HepG2 (cell line): ENCODE measurements around the gene FAM184B. TPM values are rescaled to one million over a fixed set of nuclear protein-coding genes. Genes with fewer than 3 reads are reported as not detected.

Experiments used
- DR1 ChIP-seq: sonication (generic); formaldehyde crosslinking; IDR thresholded peaks from 2 replicates; pipeline ENCODE4 v1.8.0; 2021; ENCODE audit warnings: mild to moderate bottlenecking, missing genetic modification reagents, inconsistent platforms
- GABPA ChIP-seq, 2 experiments: IDR thresholded peaks; 2 replicates each; pipeline ENCODE4 v1.6.1; 2011 to 2016; ENCODE audit warnings: low read depth in 2 of 2, low read length in 1 of 2, missing biosample characterization in 1 of 2, missing genetic modification characterization in 1 of 2
- GTF2F1 ChIP-seq: fragments of 150-350 bp; IDR thresholded peaks from 2 replicates; pipeline ENCODE4 v1.6.1; 2014; ENCODE audit warnings: low read length
- HDAC2 ChIP-seq: sonication (generic); formaldehyde crosslinking; IDR thresholded peaks from 2 replicates; pipeline ENCODE4 v1.4.0; 2020; ENCODE audit warnings: missing genetic modification reagents
- HOXA3 ChIP-seq: sonication (generic); formaldehyde crosslinking; IDR thresholded peaks from 2 replicates; pipeline ENCODE4 v1.5.0; 2020; ENCODE audit warnings: missing genetic modification reagents
- IKZF1 ChIP-seq: fragments of 450-650 bp; IDR thresholded peaks from 2 replicates; pipeline ENCODE4 v1.7.1; 2016
- MZF1 ChIP-seq: sonication (generic); formaldehyde crosslinking; IDR thresholded peaks from 2 replicates; pipeline ENCODE4 v1.8.1; 2023; ENCODE audit warnings: mild to moderate bottlenecking, missing genetic modification reagents, borderline replicate concordance
- ZNF264 ChIP-seq: sonication (generic); formaldehyde crosslinking; IDR thresholded peaks from 2 replicates; pipeline ENCODE4 v1.4.0; 2020; ENCODE audit warnings: missing genetic modification reagents
- ZNF607 ChIP-seq: sonication (generic); formaldehyde crosslinking; IDR thresholded peaks from 2 replicates; pipeline ENCODE4 v1.5.1; 2020; ENCODE audit warnings: missing genetic modification reagents, mild to moderate bottlenecking, borderline replicate concordance
- ZNF781 ChIP-seq: sonication (generic); formaldehyde crosslinking; IDR thresholded peaks from 2 replicates; pipeline ENCODE4 v1.5.1; 2020; ENCODE audit warnings: borderline replicate concordance, mild to moderate bottlenecking, missing genetic modification reagents; ENCODE audit errors: not compliant biosample characterization
- ZNF792 ChIP-seq: IDR thresholded peaks from 2 replicates; pipeline ENCODE4 v1.6.1; 2016
- ZNF816 ChIP-seq: sonication (generic); formaldehyde crosslinking; IDR thresholded peaks from 2 replicates; pipeline ENCODE4 v1.8.0; 2022; ENCODE audit warnings: missing genetic modification reagents, mild to moderate bottlenecking, borderline replicate concordance
- ZNF891 ChIP-seq: sonication (generic); formaldehyde crosslinking; IDR thresholded peaks from 2 replicates; pipeline ENCODE4 v1.5.0; 2020; ENCODE audit warnings: mild to moderate bottlenecking, missing genetic modification reagents
- polyA plus RNA-seq, 8 experiments: library from polyadenylated mRNA; depleted of rRNA in 3 of 8; stranded (reverse) in 7 of 8; unstranded in 1 of 8; fragments of >200 nt; fragmentation: Illumina TruSeq in 4 of 8; extraction: Trizol in 4 of 8; gene quantifications; 2 replicates each; pipeline versions ENCODE4 v1.2.1 to v1.2.3, GENCODE V29; 2011 to 2016; ENCODE audit warnings: low read depth in 4 of 8, missing spikeins in 1 of 8, mixed read lengths in 1 of 8; ENCODE audit not compliant: insufficient read depth in 1 of 8
- total RNA-seq, 5 experiments: library from RNA; depleted of rRNA; stranded (reverse); fragments of >200 nt; fragmentation: Illumina TruSeq; extraction: Trizol; gene quantifications; 2 replicates each; pipeline ENCODE4 v1.2.3, GENCODE V29; 2016; ENCODE audit warnings: low read depth in 1 of 5
- TF ChIP-seq, protein P1 (sequence below): sonication (generic); formaldehyde crosslinking; IDR thresholded peaks from 2 replicates; pipeline ENCODE4 v1.4.0; 2020; ENCODE audit warnings: missing genetic modification reagents
- TF ChIP-seq, protein P2 (sequence below): IDR thresholded peaks from 2 replicates; pipeline ENCODE4 v1.6.1; 2012; ENCODE audit warnings: inconsistent platforms
- TF ChIP-seq, protein P3 (sequence below): fragments of 450-650 bp; IDR thresholded peaks from 2 replicates; pipeline ENCODE4 v1.6.1; 2016
- TF ChIP-seq, protein P4 (sequence below): sonication (generic); formaldehyde crosslinking; IDR thresholded peaks from 2 replicates; pipeline ENCODE4 v1.5.0; 2020; ENCODE audit warnings: mild to moderate bottlenecking, missing genetic modification reagents, moderate library complexity
- TF ChIP-seq, protein P5 (sequence below): sonication (generic); formaldehyde crosslinking; IDR thresholded peaks from 2 replicates; pipeline ENCODE4 v1.4.0; 2020; ENCODE audit warnings: missing genetic modification reagents
- TF ChIP-seq, protein P6 (sequence below): sonication (generic); formaldehyde crosslinking; conservative IDR thresholded peaks from 2 replicates; pipeline ENCODE4 v1.4.0; 2020; ENCODE audit warnings: missing genetic modification reagents

FAM184B gene
- total and polyA plus RNA-seq, 2 of the 13 experiments (the other 11 are each of a cell fraction or from before 2014, with no cell fraction given), result not detected

DNA sequence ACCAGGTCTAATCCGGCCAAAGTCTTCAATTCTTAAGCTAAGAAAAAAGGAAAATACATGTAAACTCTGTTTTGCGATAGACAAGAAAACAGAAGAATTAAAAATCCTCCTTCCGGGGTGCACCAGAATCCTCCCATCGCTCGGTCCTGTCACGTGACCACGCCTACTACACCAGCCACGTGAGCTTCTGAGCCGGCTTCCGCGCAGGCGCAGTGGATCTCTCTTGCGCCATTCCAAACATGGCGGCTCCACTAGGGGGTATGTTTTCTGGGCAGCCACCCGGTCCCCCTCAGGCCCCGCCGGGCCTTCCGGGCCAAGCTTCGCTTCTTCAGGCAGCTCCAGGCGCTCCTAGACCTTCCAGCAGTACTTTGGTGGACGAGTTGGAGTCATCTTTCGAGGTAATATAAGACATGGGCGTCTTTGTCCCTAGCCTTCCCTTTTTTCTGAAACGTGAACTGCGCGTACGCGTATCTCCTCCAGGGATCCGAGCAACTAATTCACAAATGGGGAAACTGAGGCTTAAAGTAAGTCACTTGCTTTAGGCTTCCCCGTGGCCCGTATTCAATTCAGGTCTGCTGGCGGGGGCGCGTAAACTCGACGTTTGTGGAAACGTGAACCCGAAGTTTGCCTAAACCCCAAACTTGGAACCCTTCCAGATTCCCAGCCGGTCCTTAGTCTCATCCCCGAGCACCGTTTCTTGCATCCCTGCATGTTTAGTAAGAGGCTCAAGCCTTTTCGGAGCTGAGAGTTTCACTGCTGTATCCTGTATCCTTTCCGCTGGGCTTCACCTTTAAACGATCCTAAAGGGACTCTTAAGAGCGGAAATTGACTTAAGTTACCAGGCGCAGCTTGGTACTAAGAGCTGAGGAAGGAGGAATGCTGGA, 166.8 kb downstream of the FAM184B start, which contains the start of gene MED28 (continued):
- TF ChIP-seq, protein P1, sequence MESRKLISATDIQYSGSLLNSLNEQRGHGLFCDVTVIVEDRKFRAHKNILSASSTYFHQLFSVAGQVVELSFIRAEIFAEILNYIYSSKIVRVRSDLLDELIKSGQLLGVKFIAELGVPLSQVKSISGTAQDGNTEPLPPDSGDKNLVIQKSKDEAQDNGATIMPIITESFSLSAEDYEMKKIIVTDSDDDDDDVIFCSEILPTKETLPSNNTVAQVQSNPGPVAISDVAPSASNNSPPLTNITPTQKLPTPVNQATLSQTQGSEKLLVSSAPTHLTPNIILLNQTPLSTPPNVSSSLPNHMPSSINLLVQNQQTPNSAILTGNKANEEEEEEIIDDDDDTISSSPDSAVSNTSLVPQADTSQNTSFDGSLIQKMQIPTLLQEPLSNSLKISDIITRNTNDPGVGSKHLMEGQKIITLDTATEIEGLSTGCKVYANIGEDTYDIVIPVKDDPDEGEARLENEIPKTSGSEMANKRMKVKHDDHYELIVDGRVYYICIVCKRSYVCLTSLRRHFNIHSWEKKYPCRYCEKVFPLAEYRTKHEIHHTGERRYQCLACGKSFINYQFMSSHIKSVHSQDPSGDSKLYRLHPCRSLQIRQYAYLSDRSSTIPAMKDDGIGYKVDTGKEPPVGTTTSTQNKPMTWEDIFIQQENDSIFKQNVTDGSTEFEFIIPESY (CRISPR knock-in tag), result no peak
- no peak for TF ChIP-seq ZNF264 (CRISPR knock-in tag)
- TF ChIP-seq MZF1 (CRISPR knock-in tag), result 0 out of 2 replicates have a peak, but pooled peaks have one; percentile 51
- TF ChIP-seq, protein P2, sequence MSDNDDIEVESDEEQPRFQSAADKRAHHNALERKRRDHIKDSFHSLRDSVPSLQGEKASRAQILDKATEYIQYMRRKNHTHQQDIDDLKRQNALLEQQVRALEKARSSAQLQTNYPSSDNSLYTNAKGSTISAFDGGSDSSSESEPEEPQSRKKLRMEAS, result peak; percentile 57; the same call in 1 of the 2 replicates
- peak; percentile 23; the same call in 1 of the 2 replicates for TF ChIP-seq ZNF607 (CRISPR knock-in tag)
- TF ChIP-seq, protein P3, sequence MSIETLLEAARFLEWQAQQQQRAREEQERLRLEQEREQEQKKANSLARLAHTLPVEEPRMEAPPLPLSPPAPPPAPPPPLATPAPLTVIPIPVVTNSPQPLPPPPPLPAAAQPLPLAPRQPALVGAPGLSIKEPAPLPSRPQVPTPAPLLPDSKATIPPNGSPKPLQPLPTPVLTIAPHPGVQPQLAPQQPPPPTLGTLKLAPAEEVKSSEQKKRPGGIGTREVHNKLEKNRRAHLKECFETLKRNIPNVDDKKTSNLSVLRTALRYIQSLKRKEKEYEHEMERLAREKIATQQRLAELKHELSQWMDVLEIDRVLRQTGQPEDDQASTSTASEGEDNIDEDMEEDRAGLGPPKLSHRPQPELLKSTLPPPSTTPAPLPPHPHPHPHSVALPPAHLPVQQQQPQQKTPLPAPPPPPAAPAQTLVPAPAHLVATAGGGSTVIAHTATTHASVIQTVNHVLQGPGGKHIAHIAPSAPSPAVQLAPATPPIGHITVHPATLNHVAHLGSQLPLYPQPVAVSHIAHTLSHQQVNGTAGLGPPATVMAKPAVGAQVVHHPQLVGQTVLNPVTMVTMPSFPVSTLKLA, result peak; percentile 72
- 0 out of 2 replicates have a peak, but pooled peaks have one; percentile 14 for TF ChIP-seq DR1 (CRISPR knock-in tag)
- no peak for TF ChIP-seq IKZF1
- TF ChIP-seq, protein P4, sequence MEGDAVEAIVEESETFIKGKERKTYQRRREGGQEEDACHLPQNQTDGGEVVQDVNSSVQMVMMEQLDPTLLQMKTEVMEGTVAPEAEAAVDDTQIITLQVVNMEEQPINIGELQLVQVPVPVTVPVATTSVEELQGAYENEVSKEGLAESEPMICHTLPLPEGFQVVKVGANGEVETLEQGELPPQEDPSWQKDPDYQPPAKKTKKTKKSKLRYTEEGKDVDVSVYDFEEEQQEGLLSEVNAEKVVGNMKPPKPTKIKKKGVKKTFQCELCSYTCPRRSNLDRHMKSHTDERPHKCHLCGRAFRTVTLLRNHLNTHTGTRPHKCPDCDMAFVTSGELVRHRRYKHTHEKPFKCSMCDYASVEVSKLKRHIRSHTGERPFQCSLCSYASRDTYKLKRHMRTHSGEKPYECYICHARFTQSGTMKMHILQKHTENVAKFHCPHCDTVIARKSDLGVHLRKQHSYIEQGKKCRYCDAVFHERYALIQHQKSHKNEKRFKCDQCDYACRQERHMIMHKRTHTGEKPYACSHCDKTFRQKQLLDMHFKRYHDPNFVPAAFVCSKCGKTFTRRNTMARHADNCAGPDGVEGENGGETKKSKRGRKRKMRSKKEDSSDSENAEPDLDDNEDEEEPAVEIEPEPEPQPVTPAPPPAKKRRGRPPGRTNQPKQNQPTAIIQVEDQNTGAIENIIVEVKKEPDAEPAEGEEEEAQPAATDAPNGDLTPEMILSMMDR (CRISPR knock-in tag), result peak; percentile 25
- TF ChIP-seq GTF2F1, result peak; percentile 93; the same call in 1 of the 2 replicates
- TF ChIP-seq, protein P5, sequence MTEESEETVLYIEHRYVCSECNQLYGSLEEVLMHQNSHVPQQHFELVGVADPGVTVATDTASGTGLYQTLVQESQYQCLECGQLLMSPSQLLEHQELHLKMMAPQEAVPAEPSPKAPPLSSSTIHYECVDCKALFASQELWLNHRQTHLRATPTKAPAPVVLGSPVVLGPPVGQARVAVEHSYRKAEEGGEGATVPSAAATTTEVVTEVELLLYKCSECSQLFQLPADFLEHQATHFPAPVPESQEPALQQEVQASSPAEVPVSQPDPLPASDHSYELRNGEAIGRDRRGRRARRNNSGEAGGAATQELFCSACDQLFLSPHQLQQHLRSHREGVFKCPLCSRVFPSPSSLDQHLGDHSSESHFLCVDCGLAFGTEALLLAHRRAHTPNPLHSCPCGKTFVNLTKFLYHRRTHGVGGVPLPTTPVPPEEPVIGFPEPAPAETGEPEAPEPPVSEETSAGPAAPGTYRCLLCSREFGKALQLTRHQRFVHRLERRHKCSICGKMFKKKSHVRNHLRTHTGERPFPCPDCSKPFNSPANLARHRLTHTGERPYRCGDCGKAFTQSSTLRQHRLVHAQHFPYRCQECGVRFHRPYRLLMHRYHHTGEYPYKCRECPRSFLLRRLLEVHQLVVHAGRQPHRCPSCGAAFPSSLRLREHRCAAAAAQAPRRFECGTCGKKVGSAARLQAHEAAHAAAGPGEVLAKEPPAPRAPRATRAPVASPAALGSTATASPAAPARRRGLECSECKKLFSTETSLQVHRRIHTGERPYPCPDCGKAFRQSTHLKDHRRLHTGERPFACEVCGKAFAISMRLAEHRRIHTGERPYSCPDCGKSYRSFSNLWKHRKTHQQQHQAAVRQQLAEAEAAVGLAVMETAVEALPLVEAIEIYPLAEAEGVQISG (CRISPR knock-in tag), result peak; percentile 76
- 0 out of 2 replicates have a peak, but pooled peaks have one; percentile 24 for TF ChIP-seq ZNF891 (CRISPR knock-in tag)
- TF ChIP-seq, protein P6, sequence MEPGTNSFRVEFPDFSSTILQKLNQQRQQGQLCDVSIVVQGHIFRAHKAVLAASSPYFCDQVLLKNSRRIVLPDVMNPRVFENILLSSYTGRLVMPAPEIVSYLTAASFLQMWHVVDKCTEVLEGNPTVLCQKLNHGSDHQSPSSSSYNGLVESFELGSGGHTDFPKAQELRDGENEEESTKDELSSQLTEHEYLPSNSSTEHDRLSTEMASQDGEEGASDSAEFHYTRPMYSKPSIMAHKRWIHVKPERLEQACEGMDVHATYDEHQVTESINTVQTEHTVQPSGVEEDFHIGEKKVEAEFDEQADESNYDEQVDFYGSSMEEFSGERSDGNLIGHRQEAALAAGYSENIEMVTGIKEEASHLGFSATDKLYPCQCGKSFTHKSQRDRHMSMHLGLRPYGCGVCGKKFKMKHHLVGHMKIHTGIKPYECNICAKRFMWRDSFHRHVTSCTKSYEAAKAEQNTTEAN (CRISPR knock-in tag), result no peak
- TF ChIP-seq GABPA (IDR thresholded peaks at IDR 0.05; ENCODE audit: low read depth, low read length), result no peak
- peak; percentile 44; the same call in 1 of the 2 replicates for TF ChIP-seq GABPA (CRISPR knock-in tag; IDR thresholded peaks at IDR 0.05; ENCODE audit: low read depth)
- TF ChIP-seq ZNF781, result peak; percentile 27
- no peak; the same call in 1 of the 2 replicates for TF ChIP-seq ZNF816
- peak; percentile 93 for TF ChIP-seq HOXA3 (CRISPR knock-in tag)
- peak; percentile 58; the same call in 1 of the 2 replicates for TF ChIP-seq ZNF792
- peak; percentile 80 for TF ChIP-seq HDAC2 (CRISPR knock-in tag)
